ENCODE data around the gene KRTAP5-5.
"Not testable (repeated sequence)": the region's sequence is repeated elsewhere in the genome, so short reads cannot be mapped to it uniquely, and the experiment has no call there.

Gene KRTAP5-5

DNA sequence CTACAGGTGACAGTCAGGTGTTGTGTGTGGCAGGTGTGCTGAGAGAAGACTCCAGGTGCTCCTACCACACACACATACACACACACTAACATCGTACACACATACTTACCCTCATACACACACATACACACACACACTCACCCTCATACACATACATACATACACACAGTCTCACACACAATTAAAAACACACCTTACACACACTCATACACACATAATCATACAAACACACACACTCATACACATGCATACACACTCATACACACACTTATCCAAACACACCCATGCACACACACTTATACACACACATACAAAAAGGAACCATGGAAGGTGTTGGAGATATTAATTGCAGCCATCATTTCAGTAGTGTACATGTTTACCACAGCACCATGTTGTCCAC lies 25.9 kb upstream of the KRTAP5-5 start:
- DNase-seq (ENCODE audit: insufficient read length, low spot score) (no peak), FAIRE-seq (no peak)
- TF ChIP-seq, protein P1, sequence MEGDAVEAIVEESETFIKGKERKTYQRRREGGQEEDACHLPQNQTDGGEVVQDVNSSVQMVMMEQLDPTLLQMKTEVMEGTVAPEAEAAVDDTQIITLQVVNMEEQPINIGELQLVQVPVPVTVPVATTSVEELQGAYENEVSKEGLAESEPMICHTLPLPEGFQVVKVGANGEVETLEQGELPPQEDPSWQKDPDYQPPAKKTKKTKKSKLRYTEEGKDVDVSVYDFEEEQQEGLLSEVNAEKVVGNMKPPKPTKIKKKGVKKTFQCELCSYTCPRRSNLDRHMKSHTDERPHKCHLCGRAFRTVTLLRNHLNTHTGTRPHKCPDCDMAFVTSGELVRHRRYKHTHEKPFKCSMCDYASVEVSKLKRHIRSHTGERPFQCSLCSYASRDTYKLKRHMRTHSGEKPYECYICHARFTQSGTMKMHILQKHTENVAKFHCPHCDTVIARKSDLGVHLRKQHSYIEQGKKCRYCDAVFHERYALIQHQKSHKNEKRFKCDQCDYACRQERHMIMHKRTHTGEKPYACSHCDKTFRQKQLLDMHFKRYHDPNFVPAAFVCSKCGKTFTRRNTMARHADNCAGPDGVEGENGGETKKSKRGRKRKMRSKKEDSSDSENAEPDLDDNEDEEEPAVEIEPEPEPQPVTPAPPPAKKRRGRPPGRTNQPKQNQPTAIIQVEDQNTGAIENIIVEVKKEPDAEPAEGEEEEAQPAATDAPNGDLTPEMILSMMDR (IDR thresholded peaks at IDR 0.05; ENCODE audit: insufficient read depth, missing control alignments) = no peak

DNA sequence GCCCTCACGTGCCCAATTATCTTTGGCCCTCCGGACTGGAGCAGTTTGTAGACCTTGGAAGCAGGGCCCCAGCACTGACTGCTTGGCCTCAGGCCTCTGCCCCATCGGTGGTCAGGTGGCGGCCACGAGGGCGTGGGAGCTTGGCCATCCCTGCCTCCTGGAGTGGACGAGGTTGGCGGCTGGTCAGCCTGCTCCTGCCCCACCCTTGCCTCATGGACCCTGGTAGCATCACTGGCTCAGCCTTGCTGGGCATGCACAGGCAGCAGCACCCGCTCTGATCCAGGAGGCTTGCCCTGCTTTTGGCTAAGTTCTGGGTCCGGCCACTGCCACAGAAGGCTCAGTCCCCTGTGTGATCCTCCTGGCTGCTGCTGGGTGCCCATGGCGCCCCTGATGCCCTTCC lies 25.4 kb upstream of the KRTAP5-5 start:
- TF ChIP-seq, protein P1 (IDR thresholded peaks at IDR 0.05; ENCODE audit: insufficient read depth, missing control alignments) = no peak
- FAIRE-seq (no peak), DNase-seq (ENCODE audit: insufficient read length, low spot score) (no peak)

- TF ChIP-seq, protein P1 (IDR thresholded peaks at IDR 0.05; ENCODE audit: insufficient read depth, missing control alignments) = no peak
- DNase-seq (ENCODE audit: insufficient read length, low spot score) (no peak), FAIRE-seq (no peak)
These were observed 24.9 kb upstream of the KRTAP5-5 start for GRCh38 chr11:1604711-1605110.

DNA sequence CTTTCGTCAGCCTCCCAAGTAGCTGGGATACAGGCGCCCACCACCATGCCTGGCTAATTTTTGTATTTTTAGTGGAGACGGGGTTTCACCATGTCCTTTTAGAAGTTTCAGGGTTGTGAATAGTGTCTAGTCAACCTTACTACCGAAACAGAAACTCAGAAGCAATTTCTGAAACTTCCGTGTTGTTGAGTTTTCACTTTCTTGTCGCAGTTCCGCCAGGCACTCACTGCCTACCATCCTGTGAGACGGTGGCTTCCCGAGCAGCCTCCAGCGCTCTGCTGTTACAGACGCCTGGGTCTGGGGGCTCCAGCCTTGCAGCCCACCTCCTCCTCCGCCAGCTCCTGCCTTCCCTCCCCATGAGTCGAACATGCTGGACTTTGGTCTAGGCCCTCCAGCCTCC lies 23.7 kb upstream of the KRTAP5-5 start:
- DNase-seq (ENCODE audit: insufficient read length, low spot score); FAIRE-seq: not testable (repeated sequence)

GRCh38 chr11:1607156-1607845 lies 22.3 kb upstream of the KRTAP5-5 start:
- not testable (repeated sequence) for DNase-seq (ENCODE audit: insufficient read length, low spot score); FAIRE-seq

- FAIRE-seq; DNase-seq (ENCODE audit: insufficient read length, low spot score): not testable (repeated sequence)
These were observed 21.7 kb upstream of the KRTAP5-5 start for GRCh38 chr11:1607901-1608300.

DNA sequence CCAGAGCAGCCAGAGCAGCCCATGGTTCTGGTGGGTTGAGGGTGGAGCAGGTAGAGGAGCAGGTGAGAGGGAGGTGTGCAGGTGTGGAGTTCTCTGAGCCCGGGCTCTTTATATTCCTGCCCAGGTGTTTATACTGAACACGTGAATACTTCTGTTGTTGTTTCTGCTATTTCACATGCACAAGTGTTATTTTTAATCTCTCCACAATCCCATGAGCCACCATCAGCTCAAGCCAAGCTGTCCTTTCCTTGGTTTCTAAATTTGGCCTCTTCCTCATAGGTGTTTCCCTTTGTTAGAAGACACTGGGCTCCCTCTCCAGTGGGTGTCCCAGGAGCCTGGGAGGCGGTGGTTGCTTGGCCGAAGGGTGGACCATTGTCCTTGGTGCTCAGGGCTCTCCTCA lies 21.2 kb upstream of the KRTAP5-5 start, which contains the start of gene KRTAP5-3:
KRTAP5-3 (minus strand) TSS at position 101 of the 400 bp plus-strand sequence; CDS start at position 23, 78 bp downstream.
- TF ChIP-seq, protein P1 (IDR thresholded peaks at IDR 0.05; ENCODE audit: insufficient read depth, missing control alignments) = no peak
- DNase-seq (ENCODE audit: insufficient read length, low spot score) = no peak
- FAIRE-seq = no peak

DNA sequence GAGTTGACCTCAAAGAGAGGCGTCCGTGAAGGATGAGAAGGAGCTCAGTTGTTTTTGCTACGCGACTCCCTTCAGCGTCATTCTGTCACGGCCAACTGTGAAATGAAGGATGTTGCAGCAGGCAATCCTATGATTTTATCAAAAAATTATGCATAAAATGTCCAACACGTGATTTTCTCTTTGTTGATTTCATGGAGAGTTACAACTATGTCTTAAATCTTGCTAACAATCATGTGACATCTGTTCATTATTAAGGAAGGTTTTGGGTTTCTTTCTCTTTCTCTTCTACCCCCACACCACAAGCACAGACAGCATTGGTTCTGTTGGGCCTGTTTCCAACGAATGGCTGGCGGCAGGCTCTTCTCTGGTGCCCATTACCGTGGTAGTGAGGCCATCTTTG lies 11.3 kb upstream of the KRTAP5-5 start:
- DNase-seq (ENCODE audit: insufficient read length, low spot score) (no peak), FAIRE-seq (no peak)
- TF ChIP-seq, protein P1 (IDR thresholded peaks at IDR 0.05; ENCODE audit: insufficient read depth, missing control alignments) = no peak

DNA sequence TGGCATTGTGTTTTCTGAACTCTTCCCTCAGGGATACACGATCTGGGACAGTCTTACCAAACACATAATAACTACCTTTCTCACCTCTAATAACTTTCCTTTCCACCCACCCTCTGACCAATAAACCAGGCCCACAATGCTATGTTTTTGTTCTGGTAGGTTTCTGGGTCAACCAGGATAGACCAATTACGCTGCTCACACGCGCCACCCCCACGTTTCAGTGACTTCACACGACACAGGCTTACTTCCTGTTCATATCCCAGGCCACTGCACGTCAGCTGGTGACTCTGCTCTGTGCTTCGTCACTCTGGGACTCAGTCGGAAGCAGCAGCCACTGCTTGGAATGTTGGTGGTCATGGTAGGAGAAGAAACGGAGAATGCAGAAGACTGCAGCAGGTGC lies 10.1 kb upstream of the KRTAP5-5 start:
- FAIRE-seq (no peak), DNase-seq (ENCODE audit: insufficient read length, low spot score) (no peak)
- TF ChIP-seq, protein P1 (IDR thresholded peaks at IDR 0.05; ENCODE audit: insufficient read depth, missing control alignments) = no peak
